ENCODE measurements around the gene PTGDR2.
A peak's percentile ranks its signal among the peaks of the same experiment; 100 is the strongest.

Gene PTGDR2

GRCh38 chr11:60862171-60862570 lies 6.4 kb upstream of the PTGDR2 start:
- DNase-seq, result no peak
- in situ Hi-C loops (cut with MboI; ENCODE audit: low pct_unique_long_range_greater_than_20kb, low sequenced_read_pairs), result no loop called here

GRCh38 chr11:60860943-60861342 lies 5.2 kb upstream of the PTGDR2 start:
- no peak for DNase-seq
- in situ Hi-C loops (cut with MboI; ENCODE audit: low pct_unique_long_range_greater_than_20kb, low sequenced_read_pairs), result no loop called here

DNA sequence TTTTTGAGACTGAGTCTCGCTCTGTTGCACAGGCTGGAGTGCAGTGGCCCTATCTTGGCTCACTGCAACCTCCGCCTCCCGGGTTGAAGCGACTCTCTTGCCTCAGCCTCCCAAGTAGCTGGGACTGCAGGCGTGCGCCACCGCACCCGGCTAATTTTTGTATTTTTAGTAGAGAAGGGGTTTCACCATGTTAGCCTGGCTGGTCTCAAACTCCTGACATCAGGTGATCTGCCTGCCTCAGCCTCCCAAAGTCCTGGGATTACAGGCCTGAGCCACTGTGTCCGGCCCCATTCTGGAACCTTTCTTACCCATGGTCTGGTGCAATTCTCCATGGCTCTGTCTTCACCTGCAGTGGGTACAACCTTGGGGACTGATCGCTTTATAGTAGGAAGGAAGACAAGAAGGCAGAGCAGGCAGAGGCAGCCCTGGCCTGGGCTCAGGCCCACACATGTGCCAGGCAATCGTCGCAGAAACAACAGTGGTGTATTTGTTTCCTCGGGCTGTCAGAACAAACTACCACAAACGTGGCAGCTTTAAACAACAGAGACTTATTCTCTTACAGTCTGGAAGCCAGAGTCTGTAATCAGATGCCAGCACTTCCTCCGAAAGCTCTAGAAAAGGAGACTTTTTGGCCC lies 4.0 kb upstream of the PTGDR2 start:
- DNase-seq, result no peak
- in situ Hi-C loops (cut with MboI; ENCODE audit: low pct_unique_long_range_greater_than_20kb, low sequenced_read_pairs), result no loop called here

DNA sequence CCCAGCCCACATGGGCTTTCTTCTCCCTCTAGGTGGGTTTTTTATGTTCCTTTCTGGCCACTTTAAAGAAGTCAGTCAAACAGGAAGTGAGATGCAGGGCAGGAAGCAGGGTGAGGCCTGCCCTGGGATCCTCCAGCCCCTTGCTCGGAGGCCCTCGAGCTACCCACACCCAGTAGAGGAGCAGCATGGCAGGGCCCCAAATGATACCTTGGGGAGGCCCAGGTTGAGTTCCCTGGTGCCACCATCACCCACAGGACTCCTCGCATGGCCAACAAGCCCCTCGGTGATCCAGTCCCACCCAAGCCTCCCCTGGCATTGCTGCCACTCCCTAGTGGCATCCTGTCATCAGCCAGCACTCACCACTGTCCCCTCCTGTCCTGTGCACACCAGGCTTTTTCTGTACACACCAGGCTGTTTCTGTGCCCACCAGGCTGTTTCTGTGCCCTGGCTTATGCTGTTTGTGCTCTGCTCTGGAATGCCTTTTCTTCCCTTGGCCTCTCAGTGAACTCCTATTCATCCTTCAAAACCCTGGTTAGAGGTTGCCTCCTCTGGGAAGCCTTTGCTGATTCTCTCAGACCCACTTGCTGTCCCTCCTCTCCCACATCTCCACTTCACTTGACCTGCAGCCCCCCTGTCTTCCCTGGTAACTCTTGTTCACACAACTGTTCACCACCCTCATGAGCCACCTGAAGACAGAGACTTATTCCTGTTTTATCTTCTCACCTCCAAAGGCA lies 3.1 kb upstream of the PTGDR2 start:
- peak; percentile 59 for DNase-seq
- in situ Hi-C loops (cut with MboI; ENCODE audit: low pct_unique_long_range_greater_than_20kb, low sequenced_read_pairs), result no loop called here

DNA sequence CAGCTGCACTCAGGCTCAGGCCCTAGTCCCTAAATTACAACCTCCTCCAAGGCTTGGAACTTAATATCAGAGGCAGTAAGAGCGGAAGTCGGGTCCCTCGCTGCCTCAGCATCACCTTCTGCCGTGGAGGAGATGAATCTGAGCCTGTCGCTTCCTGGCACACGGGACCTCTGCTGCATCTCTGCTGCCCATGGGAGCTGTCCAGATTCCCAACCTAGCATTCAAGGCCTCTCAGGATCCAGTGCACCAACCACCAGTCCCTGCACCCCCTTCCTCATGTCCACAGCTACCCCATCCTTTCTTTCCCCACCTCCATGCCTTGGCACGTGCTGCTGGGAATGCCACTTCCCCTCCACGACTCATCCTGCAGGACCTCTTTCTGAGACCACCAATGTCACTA lies 2.5 kb upstream of the PTGDR2 start:
- in situ Hi-C loops (cut with MboI; ENCODE audit: low pct_unique_long_range_greater_than_20kb, low sequenced_read_pairs), result no loop called here
- no peak for DNase-seq

GRCh38 chr11:60857378-60858232 lies 1.9 kb upstream of the PTGDR2 start:
- in situ Hi-C loops (cut with MboI; ENCODE audit: low pct_unique_long_range_greater_than_20kb, low sequenced_read_pairs), result no loop called here
- no peak for DNase-seq

DNA sequence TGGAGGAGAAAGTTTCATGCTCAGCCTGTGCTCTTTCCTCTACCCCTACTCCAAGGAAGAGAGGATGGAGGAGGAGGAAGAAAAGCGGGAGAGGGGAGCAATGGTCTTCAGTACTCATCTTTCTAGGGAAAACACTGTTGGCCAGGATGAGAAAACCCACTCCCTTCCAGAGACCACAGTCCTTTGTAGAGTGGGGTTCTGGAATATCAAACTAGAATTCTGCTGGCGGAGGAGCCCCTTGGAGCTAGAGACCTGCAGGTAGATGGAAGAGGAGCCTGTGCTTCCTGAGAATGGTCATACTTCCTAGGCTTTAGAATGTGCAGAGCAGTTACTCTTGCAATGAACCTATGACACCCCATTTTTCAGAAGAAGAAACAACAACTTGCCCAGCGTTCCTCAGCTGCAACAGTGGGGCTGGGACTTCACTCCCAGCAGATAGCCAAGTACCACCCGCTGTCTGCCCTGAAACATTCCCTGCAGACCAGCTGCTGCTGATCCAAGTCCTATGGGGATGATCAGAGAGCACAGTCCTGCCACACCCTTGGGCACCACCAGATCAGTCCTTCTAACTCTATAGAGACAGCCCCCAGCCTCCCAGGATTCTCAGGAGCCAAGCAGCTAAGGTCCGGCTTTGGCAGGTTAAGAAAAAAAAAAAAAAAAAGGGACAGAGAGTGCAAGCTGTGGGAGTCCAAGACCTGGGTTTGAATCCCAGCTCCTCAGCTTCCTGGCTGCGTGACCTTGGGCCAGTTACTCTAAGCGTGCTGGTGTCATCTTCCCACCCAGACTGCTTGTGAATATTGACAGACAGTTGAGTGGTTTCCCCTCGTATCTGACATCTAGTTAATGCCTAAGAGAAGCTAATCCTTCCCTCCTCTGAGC lies 664 bp downstream of the PTGDR2 start:
- in situ Hi-C loops (cut with MboI; ENCODE audit: low pct_unique_long_range_greater_than_20kb, low sequenced_read_pairs), result no loop called here
- no peak for DNase-seq

GRCh38 chr11:60854140-60854846 lies 1.5 kb downstream of the PTGDR2 start:
- peak; percentile 73 for DNase-seq
- in situ Hi-C loops (cut with MboI; ENCODE audit: low pct_unique_long_range_greater_than_20kb, low sequenced_read_pairs), result no loop called here

DNA sequence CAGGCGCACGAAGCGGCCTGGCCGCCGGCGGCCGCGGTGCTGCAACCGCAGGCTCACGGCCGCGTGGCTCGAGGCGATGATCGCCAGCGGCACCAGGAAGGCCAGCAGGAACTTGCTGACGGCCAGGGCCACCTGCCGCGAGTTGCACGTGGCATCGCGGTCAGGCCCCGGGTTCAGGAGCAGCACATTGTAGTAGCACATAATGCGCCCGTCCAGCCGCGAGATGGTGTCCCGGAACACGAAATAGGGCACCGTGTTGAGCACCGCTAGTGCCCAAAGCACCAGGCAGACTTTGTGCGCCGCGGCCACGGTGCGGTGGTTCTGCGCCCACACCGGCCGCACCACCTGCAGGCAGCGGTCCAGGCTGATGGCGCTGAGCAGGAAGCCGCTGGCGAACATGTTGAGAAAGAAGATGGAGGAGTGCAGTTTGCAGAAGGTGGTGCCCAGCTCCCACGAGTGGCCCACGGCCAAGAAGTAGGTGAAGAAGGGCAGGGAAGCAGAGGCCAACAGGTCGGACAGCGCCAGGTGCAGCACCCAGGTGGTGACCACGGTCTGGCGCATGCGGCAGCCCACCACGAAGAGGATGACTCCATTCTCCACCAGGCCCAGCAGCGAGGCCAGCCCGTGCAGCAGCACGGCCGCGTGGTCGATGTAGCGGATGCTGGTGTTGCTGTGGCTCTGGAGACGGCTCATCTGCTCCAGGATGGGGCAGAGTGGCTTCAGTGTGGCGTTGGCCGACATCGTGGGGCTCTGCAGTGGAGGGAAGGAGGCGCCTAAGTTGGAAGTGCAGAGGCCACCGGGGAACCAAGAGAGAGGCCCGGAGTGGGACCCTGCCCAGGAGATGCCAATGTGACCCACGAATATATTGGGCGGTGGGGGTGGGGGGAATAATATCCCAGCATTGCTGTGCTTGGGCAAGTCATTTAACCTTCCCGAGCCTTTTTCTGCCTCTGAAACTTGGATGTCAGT lies 2.5 kb downstream of the PTGDR2 start:
- in situ Hi-C loops (cut with MboI; ENCODE audit: low pct_unique_long_range_greater_than_20kb, low sequenced_read_pairs), result no loop called here
- no peak for DNase-seq

DNA sequence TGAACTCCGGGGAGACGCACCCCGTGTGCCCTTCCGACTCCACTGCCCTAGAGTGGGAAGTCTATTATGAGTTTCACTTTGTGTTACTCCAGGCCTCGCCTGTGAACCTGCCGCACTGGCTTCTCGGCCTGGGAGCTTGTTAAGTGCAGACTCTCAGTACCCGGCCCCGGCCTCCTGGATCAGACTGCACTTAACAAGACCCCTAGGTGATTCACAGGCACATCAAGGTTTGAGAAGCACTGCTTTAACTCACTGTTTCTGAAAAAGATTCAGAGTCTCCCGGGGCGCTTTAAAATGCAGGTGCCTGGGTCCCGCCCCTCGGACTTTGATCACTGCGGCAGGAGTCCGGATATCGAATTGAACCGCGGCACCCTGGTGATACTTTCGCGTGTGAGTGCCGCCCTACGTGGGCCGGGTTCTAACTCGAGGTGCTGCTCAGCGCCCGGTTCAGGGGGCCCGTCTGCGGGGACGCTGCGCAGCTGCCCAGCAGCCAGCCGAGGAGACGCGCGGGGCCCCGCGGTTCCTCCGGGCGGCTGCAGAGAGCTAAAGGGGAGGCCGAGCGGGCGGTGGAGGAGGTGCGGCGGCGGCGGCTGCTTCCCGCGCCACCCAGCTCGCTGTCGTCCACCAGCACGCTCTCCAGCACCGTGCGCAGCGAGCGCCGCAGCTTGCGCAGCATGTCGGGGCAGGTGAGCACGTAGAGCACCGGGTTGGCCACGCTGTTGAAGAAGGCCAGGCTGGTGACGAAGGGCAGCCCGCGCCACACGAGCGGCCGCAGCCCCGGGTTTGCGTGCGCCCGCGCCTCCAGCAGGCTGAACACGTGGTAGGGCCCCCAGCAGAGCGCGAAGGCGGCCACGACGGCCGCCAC lies 3.4 kb downstream of the PTGDR2 start:
- in situ Hi-C loops (cut with MboI; ENCODE audit: low pct_unique_long_range_greater_than_20kb, low sequenced_read_pairs), result no loop called here

GRCh38 chr11:60851327-60852104 lies 4.2 kb downstream of the PTGDR2 start:
- DNase-seq, result no peak

More for the DNA sequence above, 3.4 kb downstream of the PTGDR2 start:
- no peak for DNase-seq

DNA sequence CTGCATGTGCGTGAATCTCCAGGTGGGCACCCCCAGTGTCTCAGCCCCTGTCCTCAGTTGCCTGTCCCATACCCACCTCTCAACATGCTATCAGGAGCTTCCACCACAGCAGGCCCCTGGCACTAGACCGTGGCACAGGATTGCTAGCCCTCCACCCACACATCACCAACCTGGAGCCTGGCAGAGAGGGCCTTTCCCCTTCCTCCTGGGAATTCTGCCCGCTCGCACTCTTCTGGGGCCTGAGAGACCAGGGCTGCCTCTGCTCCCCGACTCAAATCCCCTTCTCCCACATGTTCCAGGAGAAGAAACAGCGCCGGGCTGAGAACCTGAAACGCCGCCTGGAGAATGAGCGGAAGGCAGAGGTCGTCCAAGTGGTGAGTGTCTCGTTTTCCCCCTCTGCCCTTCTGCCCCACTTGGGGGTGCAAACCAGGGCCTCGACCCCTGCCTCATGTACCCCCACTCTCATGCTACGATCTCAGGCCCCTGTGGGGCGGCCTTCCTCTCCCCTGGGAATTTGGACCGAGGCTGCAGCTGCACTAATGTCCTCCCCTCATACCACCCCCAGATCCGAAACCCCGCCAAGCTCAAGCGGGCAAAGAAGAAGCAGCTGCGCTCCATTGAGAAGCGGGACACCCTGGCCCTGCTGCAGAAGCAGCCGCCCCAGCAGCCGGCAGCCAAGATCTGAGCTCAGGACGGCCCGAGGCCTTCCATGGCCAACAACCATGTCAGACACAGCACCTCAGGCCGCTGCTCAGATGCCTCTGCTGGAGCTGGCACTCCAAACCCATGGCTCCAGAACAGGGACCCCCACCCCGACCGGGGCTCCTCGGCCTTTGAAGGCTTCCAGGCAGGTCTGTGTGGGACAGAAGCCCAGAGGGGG lies 5.9 kb downstream of the PTGDR2 start:
- DNase-seq, result no peak
- in situ Hi-C loops (cut with MboI; ENCODE audit: low pct_unique_long_range_greater_than_20kb, low sequenced_read_pairs), result no loop called here

More at GRCh38 chr11:60851327-60852104, 4.2 kb downstream of the PTGDR2 start:
- in situ Hi-C loops (cut with MboI; ENCODE audit: low pct_unique_long_range_greater_than_20kb, low sequenced_read_pairs), result no loop called here

DNA sequence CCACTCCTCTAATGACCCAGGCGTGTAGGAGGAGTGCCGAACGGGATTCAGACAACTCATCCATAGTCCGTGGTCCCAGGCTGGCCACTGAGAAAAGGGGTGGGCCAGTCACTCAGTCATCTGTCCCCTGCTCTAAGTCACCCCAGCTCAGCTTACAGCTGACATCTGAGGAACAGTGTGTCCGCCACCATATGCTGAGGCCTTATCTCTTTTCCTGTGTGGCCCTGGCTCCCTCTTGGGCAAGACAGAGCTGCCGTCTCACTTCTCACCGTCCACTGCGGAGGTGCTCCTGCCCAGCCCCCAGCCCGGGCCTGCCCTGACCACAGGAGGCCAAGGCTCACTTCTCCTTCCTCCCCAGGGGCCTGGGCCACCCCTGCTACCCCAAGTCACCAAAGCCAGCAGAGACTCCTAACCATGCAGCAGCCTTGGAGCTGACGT lies 7.0 kb downstream of the PTGDR2 start:
- DNase-seq, result no peak
- in situ Hi-C loops (cut with MboI; ENCODE audit: low pct_unique_long_range_greater_than_20kb, low sequenced_read_pairs), result no loop called here

DNA sequence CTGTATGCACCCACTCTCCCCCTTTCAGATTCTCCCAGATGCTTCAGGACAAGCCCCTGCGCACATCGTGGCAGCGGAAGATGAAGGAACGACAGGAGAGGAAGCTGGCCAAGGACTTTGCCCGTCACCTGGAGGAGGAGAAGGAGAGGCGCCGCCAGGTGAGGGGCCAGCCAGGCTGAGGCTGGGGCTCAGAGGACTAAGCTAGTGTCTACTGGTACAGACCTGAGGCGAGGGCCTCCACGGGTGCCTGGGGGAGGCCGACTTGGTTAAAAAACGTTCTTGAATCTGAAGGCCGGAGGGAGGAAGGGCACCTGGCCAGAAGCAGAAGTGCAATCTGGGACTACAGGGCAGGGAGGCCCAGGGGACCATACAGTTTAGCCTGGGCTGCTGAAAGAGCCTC lies 7.9 kb downstream of the PTGDR2 start:
- in situ Hi-C loops (cut with MboI; ENCODE audit: low pct_unique_long_range_greater_than_20kb, low sequenced_read_pairs), result no loop called here
- no peak for DNase-seq

DNA sequence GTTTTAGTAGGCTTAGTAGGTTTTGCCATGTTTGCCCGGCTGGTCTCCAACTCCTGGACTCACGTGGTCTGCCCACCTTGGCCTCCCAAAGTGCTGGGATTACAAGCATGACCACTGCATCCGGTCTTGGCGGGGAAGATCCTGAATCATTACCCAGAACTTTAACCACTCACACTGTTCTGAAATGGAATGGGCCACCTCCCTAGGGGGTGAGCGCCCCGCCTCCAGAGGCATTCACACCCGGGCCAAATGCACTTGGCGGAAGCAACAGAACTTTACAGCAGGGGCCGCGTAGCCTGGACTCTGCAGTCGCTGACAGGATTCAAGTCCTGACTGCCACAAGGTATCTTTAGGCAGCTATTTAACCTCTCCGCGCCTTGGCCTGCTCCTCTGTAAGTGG lies 8.5 kb downstream of the PTGDR2 start:
- in situ Hi-C loops (cut with MboI; ENCODE audit: low pct_unique_long_range_greater_than_20kb, low sequenced_read_pairs), result no loop called here

More for the DNA sequence above, 8.5 kb downstream of the PTGDR2 start:
- no peak for DNase-seq
